GM12878 (cell line): ENCODE measurements around the gene MICA. TPM values are rescaled to one million over a fixed set of nuclear protein-coding genes. Genes with fewer than 3 reads are reported as not detected.
A peak's percentile ranks its signal among the peaks of the same experiment; 100 is the strongest.

Experiments used
- BRCA1 ChIP-seq: IDR thresholded peaks from 2 replicates; pipeline ENCODE4 v1.6.1; 2011; ENCODE audit warnings: low read depth, low read length, improper control_type of control experiment
- DPF2 ChIP-seq: fragments of 450-650 bp; IDR thresholded peaks from 2 replicates; pipeline ENCODE4 v1.6.1; 2017; ENCODE audit warnings: mild to moderate bottlenecking
- EED ChIP-seq: sonication (generic); IDR thresholded peaks from 2 replicates; pipeline ENCODE4 v1.6.1; 2016; ENCODE audit warnings: antibody characterized with exemption, low read depth
- EGR1 ChIP-seq, 2 experiments: IDR thresholded peaks; 1 replicate in 1 of 2; 2 replicates in 1 of 2; pipeline ENCODE4 v1.6.1; 2011 to 2012; ENCODE audit warnings: low read depth in 2 of 2, low read length in 2 of 2, borderline replicate concordance in 1 of 2, mild to moderate bottlenecking in 1 of 2, moderate library complexity in 1 of 2
- ESRRA ChIP-seq: IDR thresholded peaks from 2 replicates; pipeline ENCODE4 v1.6.1; 2012; ENCODE audit warnings: mild to moderate bottlenecking, low read length, improper control_type of control experiment
- ETV6 ChIP-seq, 2 experiments: fragments of 450-650 bp in 1 of 2; IDR thresholded peaks in 1 of 2; conservative IDR thresholded peaks in 1 of 2; 2 replicates each; pipeline ENCODE4 v1.6.1; 2014; ENCODE audit warnings: antibody characterized with exemption in 1 of 2, borderline replicate concordance in 1 of 2, low read depth in 1 of 2, mild to moderate bottlenecking in 1 of 2, moderate library complexity in 1 of 2
- FOXM1 ChIP-seq: IDR thresholded peaks from 2 replicates; pipeline ENCODE4 v1.6.1; 2012; ENCODE audit warnings: low read depth, mild to moderate bottlenecking, inconsistent platforms, low read length, moderate library complexity
- IKZF1 ChIP-seq: fragments of 450-650 bp; conservative IDR thresholded peaks from 2 replicates; pipeline ENCODE4 v1.6.1; 2017; ENCODE audit warnings: antibody characterized with exemption, mild to moderate bottlenecking
- LARP7 ChIP-seq: fragments of 450-650 bp; IDR thresholded peaks from 2 replicates; pipeline ENCODE4 v1.6.1; 2017; ENCODE audit warnings: mild to moderate bottlenecking
- NFYB ChIP-seq: IDR thresholded peaks from 2 replicates; pipeline ENCODE4 v1.6.1; 2011; ENCODE audit warnings: low read depth, mild to moderate bottlenecking, low read length, improper control_type of control experiment, moderate library complexity; ENCODE audit not compliant: insufficient read depth
- NRF1 ChIP-seq: conservative IDR thresholded peaks from 2 replicates; pipeline ENCODE4 v1.6.1; 2011; ENCODE audit warnings: mild to moderate bottlenecking, low read depth, low read length, improper control_type of control experiment
- PKNOX1 ChIP-seq: fragments of 450-650 bp; IDR thresholded peaks from 2 replicates; pipeline ENCODE4 v1.6.1; 2016; ENCODE audit warnings: mild to moderate bottlenecking
- POU2F2 ChIP-seq: IDR thresholded peaks from 3 replicates; pipeline ENCODE4 v1.6.1; 2011; ENCODE audit warnings: low read depth, mild to moderate bottlenecking, low read length, borderline replicate concordance
- PRDM15 ChIP-seq: fragments of 450-650 bp; formaldehyde crosslinking; IDR thresholded peaks from 2 replicates; pipeline ENCODE4 v1.4.0; 2020; ENCODE audit warnings: mild to moderate bottlenecking, moderate library complexity
- RAD51 ChIP-seq: fragments of 450-650 bp; IDR thresholded peaks from 2 replicates; pipeline ENCODE4 v1.6.1; 2016; ENCODE audit warnings: moderate library complexity, mild to moderate bottlenecking, inconsistent platforms
- RB1 ChIP-seq: fragments of 450-650 bp; formaldehyde crosslinking; IDR thresholded peaks from 2 replicates; pipeline ENCODE4 v1.6.1; 2017; ENCODE audit warnings: mild to moderate bottlenecking, borderline replicate concordance
- RELA ChIP-seq: fragments of 450-650 bp; IDR thresholded peaks from 2 replicates; pipeline ENCODE4 v1.8.0; 2014; ENCODE audit warnings: borderline replicate concordance; ENCODE audit not compliant: partially characterized antibody
- RFX5 ChIP-seq: IDR thresholded peaks from 2 replicates; pipeline ENCODE4 v1.6.1; 2011; ENCODE audit warnings: low read depth, low read length, improper control_type of control experiment
- SRF ChIP-seq, 2 experiments: IDR thresholded peaks; 2 replicates each; pipeline ENCODE4 v1.6.1; 2011; ENCODE audit warnings: low read depth in 2 of 2, low read length in 2 of 2, mild to moderate bottlenecking in 1 of 2, moderate library complexity in 1 of 2
- TCF3 ChIP-seq: IDR thresholded peaks from 2 replicates; pipeline ENCODE4 v1.6.1; 2012; ENCODE audit warnings: low read depth, mild to moderate bottlenecking, low read length, borderline replicate concordance; ENCODE audit not compliant: insufficient read depth
- TCF7 ChIP-seq: IDR thresholded peaks from 2 replicates; pipeline ENCODE4 v1.6.1; 2014; ENCODE audit warnings: antibody characterized with exemption, borderline replicate concordance
- ZNF592 ChIP-seq: fragments of 450-650 bp; IDR thresholded peaks from 2 replicates; pipeline ENCODE4 v1.6.1; 2017; ENCODE audit warnings: mild to moderate bottlenecking, moderate library complexity
- ZNF622 ChIP-seq: fragments of 450-650 bp; IDR thresholded peaks from 2 replicates; pipeline ENCODE4 v1.6.1; 2017; ENCODE audit warnings: mild to moderate bottlenecking, inconsistent platforms
- polyA plus RNA-seq, 11 experiments: library from polyadenylated mRNA; depleted of rRNA in 4 of 11; unstranded in 6 of 11; stranded (reverse) in 5 of 11; fragments of >200 nt; fragmentation: Nextera tagmentation in 4 of 11; fragmentation: Illumina TruSeq in 1 of 11; extraction: Ambion mirVana in 4 of 11; extraction: Trizol in 1 of 11; gene quantifications; 1 replicate in 1 of 11; 2 replicates in 10 of 11; pipeline versions ENCODE4 v1.2.1 to v1.2.3, GENCODE V29; 2011 to 2016; ENCODE audit warnings: inconsistent platforms in 2 of 11, missing spikeins in 2 of 11, low read depth in 1 of 11
- total RNA-seq, 4 experiments: library from RNA; depleted of rRNA in 3 of 4; stranded (reverse); fragments of >200 nt in 3 of 4; fragmentation: Illumina TruSeq in 1 of 4; extraction: Trizol in 1 of 4; gene quantifications; 2 replicates each; pipeline versions ENCODE4 v1.2.1 to v1.2.3, GENCODE V29; 2013 to 2021

Gene MICA
- total and polyA plus RNA-seq, 10 of the 15 experiments (the other 5 are each of a cell fraction or from before 2014, with no cell fraction given): 3.6 to 10.5 (median 6.9) TPM

GRCh38 chr6:31356946-31357466 lies 46.4 kb upstream of the MICA start, which contains the start of gene HLA-B (continued):
- TF ChIP-seq RB1: no peak
- TF ChIP-seq RAD51: no peak
- TF ChIP-seq NFYB: peak; percentile 97
- TF ChIP-seq EGR1 (IDR thresholded peaks at IDR 0.05; ENCODE audit: borderline replicate concordance in 1 of 2, low read depth in 2 of 2, low read length in 2 of 2): no peak; a peak in 1 of 3 replicates
- TF ChIP-seq DPF2: no peak
- TF ChIP-seq ETV6 (conservative IDR thresholded peaks at IDR 0.05 in 1 of 2, IDR thresholded peaks at IDR 0.05 in 1 of 2; ENCODE audit: borderline replicate concordance in 1 of 2, low read depth in 1 of 2): no peak
- no peak for TF ChIP-seq IKZF1
- TF ChIP-seq PRDM15 (CRISPR knock-in tag): no peak
- no peak for TF ChIP-seq BRCA1
- peak; percentile 98 for TF ChIP-seq RFX5
- TF ChIP-seq LARP7: no peak
- TF ChIP-seq ZNF592: no peak
- peak; percentile 91; the same call in 2 of the 3 replicates for TF ChIP-seq POU2F2
- TF ChIP-seq TCF3: peak; percentile 75; the same call in 1 of the 2 replicates
- TF ChIP-seq PKNOX1: no peak
- TF ChIP-seq ZNF622: no peak
- TF ChIP-seq ESRRA: 0 out of 2 replicates have a peak, but pooled peaks have one; percentile 28
- TF ChIP-seq FOXM1: no peak
- no peak for TF ChIP-seq RELA
- no peak for TF ChIP-seq SRF (IDR thresholded peaks at IDR 0.05; ENCODE audit: low read depth in 2 of 2, low read length in 2 of 2)
- TF ChIP-seq EED: peak; percentile 18; the same call in 1 of the 2 replicates
- TF ChIP-seq TCF7: no peak
- no peak for TF ChIP-seq NRF1
